ENCODE measurements around the gene FNBP1.
"Not testable (repeated sequence)": the region's sequence is repeated elsewhere in the genome, so short reads cannot be mapped to it uniquely, and the experiment has no call there.

DNA sequence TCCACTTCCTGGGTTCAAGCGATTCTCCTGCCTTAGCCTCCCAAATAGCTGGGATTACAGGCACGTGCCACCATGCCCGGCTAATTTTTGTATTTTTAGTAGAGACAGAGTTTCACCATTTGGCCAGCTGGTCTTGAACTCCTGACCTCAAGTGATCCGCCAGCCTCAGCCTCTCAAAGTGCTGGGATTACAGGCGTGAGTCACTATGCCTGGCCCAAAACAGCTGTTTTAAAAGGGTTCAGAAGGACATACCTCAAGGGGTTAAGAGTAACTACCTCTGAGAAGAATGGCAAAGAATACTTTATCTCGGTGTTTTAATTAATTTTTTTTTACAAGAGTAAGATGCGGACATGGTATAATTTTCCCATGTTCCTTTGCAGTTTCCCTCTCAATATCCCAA lies 94.4 kb downstream of the FNBP1 start:
- TF ChIP-seq, protein P1, sequence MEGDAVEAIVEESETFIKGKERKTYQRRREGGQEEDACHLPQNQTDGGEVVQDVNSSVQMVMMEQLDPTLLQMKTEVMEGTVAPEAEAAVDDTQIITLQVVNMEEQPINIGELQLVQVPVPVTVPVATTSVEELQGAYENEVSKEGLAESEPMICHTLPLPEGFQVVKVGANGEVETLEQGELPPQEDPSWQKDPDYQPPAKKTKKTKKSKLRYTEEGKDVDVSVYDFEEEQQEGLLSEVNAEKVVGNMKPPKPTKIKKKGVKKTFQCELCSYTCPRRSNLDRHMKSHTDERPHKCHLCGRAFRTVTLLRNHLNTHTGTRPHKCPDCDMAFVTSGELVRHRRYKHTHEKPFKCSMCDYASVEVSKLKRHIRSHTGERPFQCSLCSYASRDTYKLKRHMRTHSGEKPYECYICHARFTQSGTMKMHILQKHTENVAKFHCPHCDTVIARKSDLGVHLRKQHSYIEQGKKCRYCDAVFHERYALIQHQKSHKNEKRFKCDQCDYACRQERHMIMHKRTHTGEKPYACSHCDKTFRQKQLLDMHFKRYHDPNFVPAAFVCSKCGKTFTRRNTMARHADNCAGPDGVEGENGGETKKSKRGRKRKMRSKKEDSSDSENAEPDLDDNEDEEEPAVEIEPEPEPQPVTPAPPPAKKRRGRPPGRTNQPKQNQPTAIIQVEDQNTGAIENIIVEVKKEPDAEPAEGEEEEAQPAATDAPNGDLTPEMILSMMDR (conservative IDR thresholded peaks at IDR 0.05) = not testable (repeated sequence)
- TF ChIP-seq ZFX (IDR thresholded peaks at IDR 0.05) = not testable (repeated sequence)
